Measurements from ENCODE around the gene CLDN22.

GRCh38 chr4:183289688-183290087 lies 30.4 kb downstream of the CLDN22 start:
- TF ChIP-seq CTCF (IDR thresholded peaks at IDR 0.05; ENCODE audit: borderline replicate concordance, extremely low read depth, low read length, poor library complexity, severe bottlenecking): no peak
- TF ChIP-seq EZH2 (IDR thresholded peaks at IDR 0.05; ENCODE audit: borderline replicate concordance, low read depth, low read length, severe bottlenecking): no peak

Measured in DND-41 (cell line).